GM12878 (cell line): ENCODE measurements around the gene ARID3A. TPM values are rescaled to one million over a fixed set of nuclear protein-coding genes. Genes with fewer than 3 reads are reported as not detected.
A peak's percentile ranks its signal among the peaks of the same experiment; 100 is the strongest.

Experiments
- ATAC-seq: fragments of 200-7000 bp; cut with Tn5 transposase; 3 replicates; pipeline ENCODE4 v1.9.1; 2020; ENCODE audit warnings: mild to moderate bottlenecking, moderate library complexity
- BruUV-seq: library from RNA; stranded (reverse); fragments of 400-500 nt; replicated peaks from 2 replicates; lab custom pipeline; 2021; lab: Mats Ljungman, UMichigan
- CTCF ChIA-PET: fragments of 300-600 bp; sonication (Branson Sonifier 250); formaldehyde crosslinking; extraction: SDS; loops from one replicate; lab custom pipeline; 2021; ENCODE audit warnings: inconsistent platforms; lab: Yijun Ruan, JAX
- POLR2A ChIA-PET: fragments of 350-600 bp; formaldehyde crosslinking; extraction: SDS; loops from one replicate; lab custom pipeline; 2021; ENCODE audit warnings: inconsistent platforms; lab: Charles Lee
- RAD21 ChIA-PET: fragments of 300-600 bp; sonication (Branson Sonifier 250); formaldehyde crosslinking; loops from one replicate; lab custom pipeline; 2023; ENCODE audit warnings: antibody characterized with exemption; ENCODE audit not compliant: unreplicated experiment; lab: Charles Lee
- SMC1A ChIA-PET: fragments of 300-600 bp; sonication (Branson Sonifier 250); formaldehyde crosslinking; loops from one replicate; lab custom pipeline; 2023; ENCODE audit not compliant: unreplicated experiment, uncharacterized antibody; lab: Charles Lee
- DNase-seq: peaks from one replicate; pipeline ENCODE4 v3.0.0-alpha.2; 2011; ENCODE audit warnings: low read depth, low spot score
- FAIRE-seq: peaks from 3 replicates; lab custom pipeline; 2011; peaks lifted over from hg19 to GRCh38; lab: Jason Lieb, UNC
- H2AFZ ChIP-seq: 2 replicates; pipeline ENCODE4 v1.6.0; 2011; ENCODE audit warnings: low read depth, low read length, control low read depth; ENCODE audit not compliant: control insufficient read depth
- H3K27ac ChIP-seq: 2 replicates; pipeline ENCODE4 v1.5.1; 2011; ENCODE audit warnings: control low read depth; ENCODE audit not compliant: control insufficient read depth, insufficient read depth
- H3K27me3 ChIP-seq, 2 experiments: replicated peaks in 1 of 2; 2 replicates each; pipeline versions ENCODE4 v1.6.0 to v1.6.1; 2011; ENCODE audit warnings: low read length in 1 of 2; ENCODE audit not compliant: control insufficient read depth in 2 of 2, insufficient read depth in 2 of 2
- H3K36me3 ChIP-seq, 2 experiments: 2 replicates each; pipeline ENCODE4 v1.5.1; 2011; ENCODE audit warnings: low read length in 1 of 2; ENCODE audit not compliant: control insufficient read depth in 2 of 2, insufficient read depth in 2 of 2
- H3K4me1 ChIP-seq: 2 replicates; pipeline ENCODE4 v1.6.1; 2011; ENCODE audit warnings: mild to moderate bottlenecking, low read length, moderate library complexity, mixed read lengths; ENCODE audit not compliant: control insufficient read depth, insufficient read depth
- H3K4me2 ChIP-seq: 2 replicates; pipeline ENCODE4 v1.6.0; 2011; ENCODE audit warnings: control low read depth; ENCODE audit not compliant: control insufficient read depth, insufficient read depth
- H3K4me3 ChIP-seq: fragments of 200-600 bp; sonication (generic); 2 replicates; pipeline ENCODE4 v1.5.1; 2016
- H3K79me2 ChIP-seq: 2 replicates; pipeline ENCODE4 v1.6.0; 2011; ENCODE audit warnings: low read length; ENCODE audit not compliant: control insufficient read depth, insufficient read depth
- H3K9ac ChIP-seq: 2 replicates; pipeline ENCODE4 v1.8.0; 2011; ENCODE audit warnings: low read length, control low read depth, mixed read lengths; ENCODE audit not compliant: control insufficient read depth, insufficient read depth
- H3K9me3 ChIP-seq: replicated peaks from 3 replicates; pipeline ENCODE4 v1.5.1; 2011; ENCODE audit warnings: mild to moderate bottlenecking, low read length; ENCODE audit not compliant: control insufficient read depth, insufficient read depth
- H4K20me1 ChIP-seq: 2 replicates; pipeline ENCODE4 v1.6.0; 2011; ENCODE audit not compliant: control insufficient read depth, insufficient read depth
- EED ChIP-seq: sonication (generic); IDR thresholded peaks from 2 replicates; pipeline ENCODE4 v1.6.1; 2016; ENCODE audit warnings: antibody characterized with exemption, low read depth
- FOXK2 ChIP-seq: fragments of 450-650 bp; IDR thresholded peaks from 2 replicates; pipeline ENCODE4 v1.6.1; 2017; ENCODE audit warnings: mild to moderate bottlenecking, moderate library complexity
- GATAD2B ChIP-seq: fragments of 450-650 bp; conservative IDR thresholded peaks from 2 replicates; pipeline ENCODE4 v1.6.1; 2017; ENCODE audit warnings: low read depth, mild to moderate bottlenecking, moderate library complexity
- HDGF ChIP-seq: fragments of 450-650 bp; IDR thresholded peaks from 2 replicates; pipeline ENCODE4 v1.6.1; 2016; ENCODE audit warnings: antibody characterized with exemption
- REST ChIP-seq: IDR thresholded peaks from 2 replicates; pipeline ENCODE4 v1.6.1; 2012; ENCODE audit warnings: mild to moderate bottlenecking, low read depth, low read length
- WGBS: methylation state at CpG from one replicate; pipeline ENCODE4 v1.1.6; 2016; ENCODE audit warnings: low lambda C conversion rate; ENCODE audit not compliant: insufficient replicate concordance, insufficient coverage; ENCODE audit errors: missing lambda C conversion rate; 5-methylcytosine and 5-hydroxymethylcytosine counted together
- in situ Hi-C: fragments of 300-500 bp; cut with MboI; formaldehyde crosslinking; loops from 9 replicates; pipeline ENCODE4 v1.14.3; 2018; ENCODE audit warnings: mixed read lengths
- intact Hi-C: fragments of 100-400 bp; cut with micrococcal nuclease; formaldehyde crosslinking; loops from one replicate; pipeline ENCODE4 v1.14.2; 2022; ENCODE audit not compliant: unreplicated experiment
- polyA plus RNA-seq, 11 experiments: library from polyadenylated mRNA; depleted of rRNA in 4 of 11; unstranded in 6 of 11; stranded (reverse) in 5 of 11; fragments of >200 nt; fragmentation: Nextera tagmentation in 4 of 11; fragmentation: Illumina TruSeq in 1 of 11; extraction: Ambion mirVana in 4 of 11; extraction: Trizol in 1 of 11; gene quantifications; 1 replicate in 1 of 11; 2 replicates in 10 of 11; pipeline versions ENCODE4 v1.2.1 to v1.2.3, GENCODE V29; 2011 to 2016; ENCODE audit warnings: inconsistent platforms in 2 of 11, missing spikeins in 2 of 11, low read depth in 1 of 11
- total RNA-seq, 4 experiments: library from RNA; depleted of rRNA in 3 of 4; stranded (reverse); fragments of >200 nt in 3 of 4; fragmentation: Illumina TruSeq in 1 of 4; extraction: Trizol in 1 of 4; gene quantifications; 2 replicates each; pipeline versions ENCODE4 v1.2.1 to v1.2.3, GENCODE V29; 2013 to 2021
- TF ChIP-seq, protein P1 (sequence below): fragments of 450-650 bp; IDR thresholded peaks from 2 replicates; pipeline ENCODE4 v1.6.1; 2017; ENCODE audit warnings: low read depth, mild to moderate bottlenecking, moderate library complexity

Gene ARID3A
- total and polyA plus RNA-seq, 10 of the 15 experiments (the other 5 are each of a cell fraction or from before 2014, with no cell fraction given), result 0.76 to 70.0 (median 16.7) TPM

DNA sequence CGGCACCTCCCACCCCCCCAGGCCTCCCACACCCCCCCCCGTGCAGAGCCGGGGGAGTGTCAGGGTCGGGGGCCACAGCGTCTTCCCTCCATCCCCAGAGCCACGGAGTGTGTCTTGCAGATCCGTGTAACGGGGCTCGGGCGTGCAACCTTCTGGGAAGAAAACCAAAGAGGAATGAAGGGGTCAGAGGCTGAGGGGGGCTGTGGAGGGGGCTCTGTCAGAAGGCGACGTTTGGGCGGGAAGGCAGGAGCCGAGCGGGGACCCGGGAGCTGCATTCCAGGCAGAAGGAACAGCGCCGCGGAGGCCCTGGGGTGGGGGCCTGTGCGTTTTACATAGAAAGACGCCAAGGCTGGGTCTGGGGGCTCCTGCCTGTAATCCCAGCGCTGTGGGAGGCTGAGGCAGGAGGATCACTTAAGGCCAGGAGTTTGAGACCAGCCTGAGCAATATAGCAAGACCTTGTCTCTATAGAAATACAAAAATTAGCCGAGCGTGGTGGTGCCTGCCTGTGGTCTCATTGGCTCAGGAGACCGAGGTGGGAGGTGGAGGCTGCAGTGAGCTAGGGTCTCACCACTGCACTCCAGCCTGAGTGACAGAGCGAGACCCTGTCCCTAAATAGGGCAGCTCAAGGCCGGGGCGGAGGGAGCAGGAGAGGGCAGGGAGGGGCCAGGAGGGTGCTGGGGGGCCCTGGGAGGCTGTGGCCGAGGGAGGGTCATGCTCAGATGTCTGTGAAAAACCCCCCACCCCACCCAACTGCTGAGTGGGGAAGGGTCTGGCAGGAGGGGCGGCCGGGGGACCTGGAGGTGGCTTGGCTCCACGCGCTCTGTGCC, 27.8 kb downstream of the ARID3A start:
- Histone ChIP-seq H2AFZ (no peak overlapping the region), H4K20me1 (no peaks in the 10 kb centered on the region), H3K79me2 (peaks cover 56% of the 10 kb centered on the region), H3K4me1 (peaks cover 65% of the 10 kb centered on the region), H3K36me3 (peaks cover 0 to 5% of the 10 kb centered on the region in 2 experiments; a peak in 3 of 4 replicates), H3K9me3 (no peaks in the 10 kb centered on the region), H3K27ac (peak overlapping the region; percentile 95), H3K4me3 (peak overlapping the region; percentile 71; the same call in 1 of the 2 replicates), H3K27me3 (no peaks in the 10 kb centered on the region)
- ChIA-PET RAD21 (interaction anchor here (0.8 to 4.8 kb wide), 2 partner anchors 30 to 190 kb away, joined by 3 to 20 read pairs; no protein-coding TSS in a partner anchor), CTCF (interaction anchor here (1.0 kb wide), 1 partner anchor 15 kb away, joined by 3 read pairs; no protein-coding TSS in a partner anchor)
- no peak for DNase-seq
- no peak for ATAC-seq
- intact Hi-C loops (no loop called here), in situ Hi-C loops (no loop called here)
- TF ChIP-seq FOXK2 (no peak), EED (0 out of 2 replicates have a peak, but pooled peaks have one; percentile 4)
- TF ChIP-seq, all 136 proteins: peak for 1
- FAIRE-seq, result no peak
- no TSS peak for BruUV-seq
- POLR2A ChIA-PET, result interaction anchor here (0.6 kb wide), 1 partner anchor 12 kb away, joined by 4 read pairs; no protein-coding TSS in a partner anchor
- Histone ChIP-seq H3K4me2 (peak overlapping the region; percentile 98), H3K9ac (peak overlapping the region; percentile 37; the same call in 1 of the 2 replicates)
- 17% methylated on average over 24 of the region's 33 CpGs for WGBS
- SMC1A ChIA-PET, result no interaction called here

DNA sequence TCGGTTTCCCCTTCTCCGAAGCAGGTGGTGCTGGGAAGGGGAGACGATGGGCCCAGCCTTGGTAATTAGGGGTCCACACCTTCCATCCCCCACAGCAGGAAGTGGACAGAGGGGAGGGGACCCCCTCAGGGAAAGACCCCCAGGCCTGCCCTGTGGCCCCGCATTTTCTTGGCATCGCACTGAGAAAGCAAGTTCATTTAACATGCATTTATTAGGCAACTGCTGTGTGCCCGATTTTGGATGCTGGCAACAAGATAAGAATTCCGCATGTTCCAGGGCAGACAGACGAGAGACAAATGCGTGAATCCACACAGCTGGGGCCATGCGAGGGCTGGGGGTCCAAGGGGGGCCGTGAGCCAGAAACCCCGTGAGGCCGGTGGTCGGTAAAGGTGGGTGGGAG, 28.4 kb downstream of the ARID3A start:
- FAIRE-seq, result no peak
- CTCF ChIA-PET, result interaction anchor here (0.6 to 2.3 kb wide), 4 partner anchors 27 to 380 kb away, joined by 4 to 9 read pairs (median 7); partner anchors contain the start of gene WDR18
- H3K4me1 ChIP-seq, result peaks cover 59% of the 10 kb centered on the region
- RAD21 ChIA-PET, result interaction anchor here (0.8 to 4.8 kb wide), 4 partner anchors 25 to 191 kb away, joined by 3 to 20 read pairs (median 4); partner anchors contain the start of gene WDR18
- 19% methylated on average over 14 of the region's 14 CpGs for WGBS
- H3K9ac ChIP-seq, result peak overlapping the region; percentile 61; the same call in 1 of the 2 replicates
- H2AFZ ChIP-seq, result no peak overlapping the region
- POLR2A ChIA-PET, result interaction anchor here (1.1 kb wide), 1 partner anchor 30 kb away, joined by 7 read pairs; the partner anchor contains the start of gene WDR18
- no peak; the same call in 2 of the 3 replicates for ATAC-seq
- in situ Hi-C loops (no loop called here), intact Hi-C loops (no loop called here)
- DNase-seq, result no peak
- no peaks in the 10 kb centered on the region for H3K9me3 ChIP-seq
- BruUV-seq, result TSS peak; percentile 77
- no peaks in the 10 kb centered on the region for H3K27me3 ChIP-seq
- SMC1A ChIA-PET, result interaction anchor here (1.5 kb wide), 1 partner anchor 30 kb away, joined by 5 read pairs; the partner anchor contains the start of gene WDR18
- peaks cover 51% of the 10 kb centered on the region for H3K79me2 ChIP-seq
- H3K4me3 ChIP-seq, result peak overlapping the region; percentile 71; the same call in 1 of the 2 replicates
- peak overlapping the region; percentile 98 for H3K4me2 ChIP-seq
- peaks cover 0 to 7% of the 10 kb centered on the region in 2 experiments; a peak in 3 of 4 replicates for H3K36me3 ChIP-seq
- peak overlapping the region; percentile 95 for H3K27ac ChIP-seq
- H4K20me1 ChIP-seq, result peaks cover under 1% of the 10 kb centered on the region; the same call in 1 of the 2 replicates
- TF ChIP-seq GATAD2B (peak; percentile 13; the same call in 1 of the 2 replicates), HDGF (0 out of 2 replicates have a peak, but pooled peaks have one; percentile 7), REST (no peak)
- TF ChIP-seq, protein P1, sequence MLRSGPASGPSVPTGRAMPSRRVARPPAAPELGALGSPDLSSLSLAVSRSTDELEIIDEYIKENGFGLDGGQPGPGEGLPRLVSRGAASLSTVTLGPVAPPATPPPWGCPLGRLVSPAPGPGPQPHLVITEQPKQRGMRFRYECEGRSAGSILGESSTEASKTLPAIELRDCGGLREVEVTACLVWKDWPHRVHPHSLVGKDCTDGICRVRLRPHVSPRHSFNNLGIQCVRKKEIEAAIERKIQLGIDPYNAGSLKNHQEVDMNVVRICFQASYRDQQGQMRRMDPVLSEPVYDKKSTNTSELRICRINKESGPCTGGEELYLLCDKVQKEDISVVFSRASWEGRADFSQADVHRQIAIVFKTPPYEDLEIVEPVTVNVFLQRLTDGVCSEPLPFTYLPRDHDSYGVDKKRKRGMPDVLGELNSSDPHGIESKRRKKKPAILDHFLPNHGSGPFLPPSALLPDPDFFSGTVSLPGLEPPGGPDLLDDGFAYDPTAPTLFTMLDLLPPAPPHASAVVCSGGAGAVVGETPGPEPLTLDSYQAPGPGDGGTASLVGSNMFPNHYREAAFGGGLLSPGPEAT, result no peak
